Measurements from ENCODE around the gene ANXA2. TPM values are rescaled to one million over a fixed set of nuclear protein-coding genes. Genes with fewer than 3 reads are reported as not detected.

ANXA2 gene
- total and polyA plus RNA-seq, 12 donors = 314 to 1,002 (median 478) TPM

DNA sequence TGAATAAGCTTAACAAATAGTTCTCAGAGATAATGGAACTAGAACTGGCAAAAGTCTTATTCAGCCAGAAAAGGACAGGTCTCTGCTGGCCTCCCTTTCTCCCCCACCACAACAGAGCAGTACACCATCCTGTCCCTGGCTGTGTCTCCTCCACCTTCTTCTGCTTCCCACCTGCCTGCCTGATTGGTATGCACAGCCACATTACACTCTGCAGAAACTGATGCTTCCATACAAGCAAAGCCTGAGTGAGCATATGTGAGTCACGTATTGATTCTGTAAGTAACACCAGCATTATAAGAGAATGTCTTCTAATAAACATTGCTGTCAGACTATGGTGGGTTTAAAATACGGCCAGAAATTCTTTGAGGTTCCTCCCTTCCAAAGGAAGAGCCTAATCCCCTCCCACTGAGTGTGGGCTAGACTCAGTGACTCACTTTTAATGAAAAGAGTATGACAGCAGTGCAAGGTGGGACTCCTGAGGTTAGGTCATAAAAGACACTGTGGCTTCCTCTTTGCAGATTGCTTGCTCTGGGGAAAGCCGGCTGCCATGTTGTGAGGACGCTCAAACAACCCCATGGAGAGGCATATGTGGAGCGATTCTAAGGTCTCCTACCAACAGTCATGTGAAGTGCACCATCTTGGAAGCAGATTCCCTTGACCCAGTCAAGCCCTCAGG lies 44.4 kb downstream of the ANXA2 start:
- Histone ChIP-seq H3K4me3 (no peak overlapping the region), H3K27me3 (no peaks in the 10 kb centered on the region), H3K4me1 (replicated peaks in 1 of 2) (peaks cover 0 to 1% of the 10 kb centered on the region in 2 donors), H3K9me3 (replicated peaks in 1 of 3) (no peaks in the 10 kb centered on the region), H3K27ac (no peak overlapping the region), H3K36me3 (replicated peaks in 1 of 2) (peaks cover 0 to 84% of the 10 kb centered on the region in 2 donors)
- 51 to 96% (median 61%) methylated on average over 3 to 5 of the region's 5 CpGs for WGBS, 4 donors
- intact Hi-C loops (cut with DNase I) = no loop called here
- TF ChIP-seq, protein P1, sequence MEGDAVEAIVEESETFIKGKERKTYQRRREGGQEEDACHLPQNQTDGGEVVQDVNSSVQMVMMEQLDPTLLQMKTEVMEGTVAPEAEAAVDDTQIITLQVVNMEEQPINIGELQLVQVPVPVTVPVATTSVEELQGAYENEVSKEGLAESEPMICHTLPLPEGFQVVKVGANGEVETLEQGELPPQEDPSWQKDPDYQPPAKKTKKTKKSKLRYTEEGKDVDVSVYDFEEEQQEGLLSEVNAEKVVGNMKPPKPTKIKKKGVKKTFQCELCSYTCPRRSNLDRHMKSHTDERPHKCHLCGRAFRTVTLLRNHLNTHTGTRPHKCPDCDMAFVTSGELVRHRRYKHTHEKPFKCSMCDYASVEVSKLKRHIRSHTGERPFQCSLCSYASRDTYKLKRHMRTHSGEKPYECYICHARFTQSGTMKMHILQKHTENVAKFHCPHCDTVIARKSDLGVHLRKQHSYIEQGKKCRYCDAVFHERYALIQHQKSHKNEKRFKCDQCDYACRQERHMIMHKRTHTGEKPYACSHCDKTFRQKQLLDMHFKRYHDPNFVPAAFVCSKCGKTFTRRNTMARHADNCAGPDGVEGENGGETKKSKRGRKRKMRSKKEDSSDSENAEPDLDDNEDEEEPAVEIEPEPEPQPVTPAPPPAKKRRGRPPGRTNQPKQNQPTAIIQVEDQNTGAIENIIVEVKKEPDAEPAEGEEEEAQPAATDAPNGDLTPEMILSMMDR (IDR thresholded peaks at IDR 0.05) = no peak
- no peak for TF ChIP-seq POLR2A (IDR thresholded peaks at IDR 0.05)
- no peak for DNase-seq

DNA sequence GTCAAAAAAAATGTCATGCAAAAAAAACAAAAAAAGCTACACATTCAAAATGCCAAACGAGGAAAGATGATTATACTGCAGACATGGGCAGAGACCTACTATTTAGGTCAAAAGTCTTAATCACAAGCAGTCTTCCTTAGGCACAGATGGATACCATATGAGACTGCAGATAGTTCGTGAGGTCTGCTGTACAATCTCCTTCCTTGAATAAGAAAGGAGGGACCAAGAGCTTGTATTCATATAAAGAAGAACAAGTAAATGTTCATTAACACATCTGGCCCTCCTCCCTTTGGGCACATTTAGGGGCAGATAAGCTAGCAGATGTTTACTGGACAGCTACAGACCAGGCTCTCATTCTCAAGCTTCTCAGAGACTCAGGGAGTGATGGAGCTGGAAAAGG lies 45.3 kb downstream of the ANXA2 start:
- 78 to 88% (median 84%) methylated on average over 2 of the region's 2 CpGs for WGBS, 4 donors
- Histone ChIP-seq H3K36me3 (replicated peaks in 1 of 2) (peaks cover 0 to 92% of the 10 kb centered on the region in 2 donors), H3K27me3 (no peaks in the 10 kb centered on the region), H3K9me3 (replicated peaks in 1 of 3) (no peaks in the 10 kb centered on the region), H3K27ac (no peak overlapping the region), H3K4me3 (no peak overlapping the region), H3K4me1 (replicated peaks in 1 of 2) (no peaks in the 10 kb centered on the region)
- intact Hi-C loops (cut with DNase I) = no loop called here
- TF ChIP-seq, protein P1 (IDR thresholded peaks at IDR 0.05) = no peak
- DNase-seq = no peak

DNA sequence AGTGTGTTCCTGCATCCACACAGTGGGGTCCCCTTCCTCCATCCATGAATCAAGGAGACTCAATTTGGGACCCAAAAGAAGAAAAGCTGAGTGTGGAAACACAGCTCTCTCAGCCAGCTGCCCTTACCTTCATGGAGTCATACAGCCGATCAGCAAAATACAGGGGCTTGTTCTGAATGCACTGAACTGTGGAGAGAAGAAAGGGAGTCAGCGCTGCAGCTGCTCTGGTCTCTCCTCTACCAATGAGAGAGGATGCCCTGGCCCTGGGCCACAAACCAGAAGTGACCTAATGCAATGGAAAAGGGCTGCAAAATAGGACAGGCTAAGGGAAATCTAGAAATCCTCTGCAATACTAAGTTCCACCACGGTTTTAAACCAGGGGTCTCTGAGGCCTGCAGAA lies 46.7 kb downstream of the ANXA2 start:
- no peak for DNase-seq
- Histone ChIP-seq H3K36me3 (replicated peaks in 1 of 2) (peaks cover 0 to 94% of the 10 kb centered on the region in 2 donors), H3K27ac (no peak overlapping the region), H3K4me1 (replicated peaks in 1 of 2) (no peaks in the 10 kb centered on the region), H3K9me3 (replicated peaks in 1 of 3) (no peaks in the 10 kb centered on the region), H3K4me3 (no peak overlapping the region), H3K27me3 (no peaks in the 10 kb centered on the region)
- 75 to 92% (median 86%) methylated on average over 3 of the region's 3 CpGs for WGBS, 4 donors
- TF ChIP-seq POLR2A (IDR thresholded peaks at IDR 0.05) = no peak
- TF ChIP-seq, protein P1 (IDR thresholded peaks at IDR 0.05) = no peak
- intact Hi-C loops (cut with DNase I) = no loop called here

DNA sequence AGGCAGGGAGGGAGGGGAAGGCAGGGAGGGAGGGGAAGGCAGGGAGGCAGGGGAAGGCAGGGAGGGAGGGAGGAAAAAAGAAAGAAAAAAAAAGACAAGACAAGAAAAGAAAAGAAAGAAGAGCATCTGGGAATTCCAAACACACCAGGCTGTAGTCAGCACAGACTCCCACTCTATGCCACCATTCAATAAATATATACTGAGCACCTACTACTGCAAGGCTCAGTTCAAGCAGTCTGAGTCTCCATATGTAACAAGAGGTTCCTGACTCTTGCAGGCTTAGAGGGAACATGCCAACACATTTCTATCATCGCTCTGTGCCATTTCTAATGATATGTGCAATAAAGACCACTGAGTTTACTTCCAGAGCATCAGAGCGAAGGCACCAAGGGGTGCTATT lies 47.7 kb downstream of the ANXA2 start:
- 96 to 100% (median 97%) methylated on average over 2 of the region's 2 CpGs for WGBS, 4 donors
- Histone ChIP-seq H3K4me3 (no peak overlapping the region), H3K4me1 (replicated peaks in 1 of 2) (no peaks in the 10 kb centered on the region), H3K9me3 (replicated peaks in 1 of 3) (no peaks in the 10 kb centered on the region), H3K36me3 (replicated peaks in 1 of 2) (peaks cover 0 to 93% of the 10 kb centered on the region in 2 donors), H3K27ac (no peak overlapping the region), H3K27me3 (no peaks in the 10 kb centered on the region)
- TF ChIP-seq, protein P1 (IDR thresholded peaks at IDR 0.05) = no peak
- no peak for TF ChIP-seq POLR2A (IDR thresholded peaks at IDR 0.05)
- no peak for DNase-seq
- intact Hi-C loops (cut with DNase I) = no loop called here
